ENCODE data around the gene HS3ST5. TPM values are rescaled to one million over a fixed set of nuclear protein-coding genes. Genes with fewer than 3 reads are reported as not detected.

The HS3ST5 gene
- total RNA-seq, 1 donor = not detected

DNA sequence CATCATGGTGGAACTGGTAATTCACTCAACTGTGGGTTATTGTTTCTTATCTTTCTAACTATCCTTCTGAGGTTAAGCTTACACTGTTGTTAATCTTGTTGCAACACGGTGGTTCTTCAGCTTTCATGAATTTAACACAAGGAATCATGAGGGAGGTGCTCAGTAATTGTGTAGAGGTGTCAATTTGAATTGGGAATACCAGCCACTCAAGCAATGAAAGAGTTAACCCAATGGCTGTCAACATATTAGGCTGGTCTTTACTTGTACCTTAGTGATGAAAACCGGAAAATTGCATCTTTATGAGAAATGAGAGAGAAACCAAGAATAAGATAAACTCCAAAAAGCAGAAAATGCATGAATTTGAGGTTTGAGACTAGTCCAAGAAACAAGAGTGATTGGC lies 95.7 kb downstream of the HS3ST5 start:
- TF ChIP-seq CTCF (IDR thresholded peaks at IDR 0.05; ENCODE audit: extremely low read depth, low read depth, low read length) = no peak

GRCh38 chr6:114240796-114241195 lies 102.0 kb downstream of the HS3ST5 start:
- Histone ChIP-seq H3K4me1 (ENCODE audit: insufficient read depth, low read length) (no peaks in the 10 kb centered on the region), H3K79me2 (ENCODE audit: insufficient read depth, low read length) (no peaks in the 10 kb centered on the region), H4K20me1 (ENCODE audit: insufficient read depth, low read length) (no peaks in the 10 kb centered on the region), H2AFZ (ENCODE audit: low read length) (no peak overlapping the region), H3K9me3 (ENCODE audit: low read depth, low read length) (no peaks in the 10 kb centered on the region), H3K4me3 (ENCODE audit: insufficient read depth, low read length) (no peak overlapping the region), H3K4me2 (ENCODE audit: insufficient read depth, low read length) (no peak overlapping the region), H3K27me3 (ENCODE audit: insufficient read depth, low read length) (no peaks in the 10 kb centered on the region), H3K27ac (ENCODE audit: low read depth, low read length) (no peak overlapping the region), H3K36me3 (ENCODE audit: insufficient read depth, low read length) (no peaks in the 10 kb centered on the region)
- DNase-seq (ENCODE audit: insufficient read length, low spot score, missing footprints) = no peak
- no peak for TF ChIP-seq CTCF (IDR thresholded peaks at IDR 0.05; ENCODE audit: extremely low read depth, low read depth, low read length)

More for the DNA sequence above, 95.7 kb downstream of the HS3ST5 start:
- Histone ChIP-seq H3K4me3 (ENCODE audit: insufficient read depth, low read length) (no peak overlapping the region), H3K79me2 (ENCODE audit: insufficient read depth, low read length) (no peaks in the 10 kb centered on the region), H3K27ac (ENCODE audit: low read depth, low read length) (no peak overlapping the region), H4K20me1 (ENCODE audit: insufficient read depth, low read length) (no peaks in the 10 kb centered on the region), H3K9me3 (ENCODE audit: low read depth, low read length) (no peaks in the 10 kb centered on the region), H2AFZ (ENCODE audit: low read length) (no peak overlapping the region), H3K27me3 (ENCODE audit: insufficient read depth, low read length) (no peaks in the 10 kb centered on the region), H3K36me3 (ENCODE audit: insufficient read depth, low read length) (no peaks in the 10 kb centered on the region), H3K4me1 (ENCODE audit: insufficient read depth, low read length) (no peaks in the 10 kb centered on the region), H3K4me2 (ENCODE audit: insufficient read depth, low read length) (no peak overlapping the region)
- no peak for DNase-seq (ENCODE audit: insufficient read length, low spot score, missing footprints)

DNA sequence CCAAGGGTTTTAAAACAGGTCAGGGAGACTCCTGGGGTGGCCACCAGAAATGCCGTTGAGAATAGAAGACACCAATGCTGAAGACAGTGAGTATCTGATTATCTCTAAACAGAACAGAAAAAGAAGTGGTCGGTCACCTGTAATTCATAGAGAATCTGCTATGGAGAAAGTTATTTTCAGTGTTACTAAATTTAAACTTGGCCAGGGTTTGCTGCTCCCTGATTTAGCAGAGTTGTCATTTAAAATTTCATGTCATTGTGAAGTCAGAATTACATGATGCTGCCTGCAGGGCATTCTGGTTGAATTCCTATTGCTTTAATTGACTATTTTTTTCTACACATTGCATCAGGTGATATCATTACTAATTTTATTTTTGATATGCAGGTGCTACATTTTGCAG lies 114.1 kb downstream of the HS3ST5 start:
- TF ChIP-seq CTCF (IDR thresholded peaks at IDR 0.05; ENCODE audit: extremely low read depth, low read depth, low read length) = no peak
- H3K4me2 ChIP-seq (ENCODE audit: insufficient read depth, low read length) = no peak overlapping the region
- no peaks in the 10 kb centered on the region for H3K9me3 ChIP-seq (ENCODE audit: low read depth, low read length)
- no peaks in the 10 kb centered on the region for H3K79me2 ChIP-seq (ENCODE audit: insufficient read depth, low read length)
- no peak overlapping the region for H2AFZ ChIP-seq (ENCODE audit: low read length)
- no peaks in the 10 kb centered on the region for H3K36me3 ChIP-seq (ENCODE audit: insufficient read depth, low read length)
- H4K20me1 ChIP-seq (ENCODE audit: insufficient read depth, low read length) = no peaks in the 10 kb centered on the region
- DNase-seq (ENCODE audit: insufficient read length, low spot score, missing footprints) = no peak
- H3K4me1 ChIP-seq (ENCODE audit: insufficient read depth, low read length) = no peaks in the 10 kb centered on the region
- no peaks in the 10 kb centered on the region for H3K27me3 ChIP-seq (ENCODE audit: insufficient read depth, low read length)
- H3K4me3 ChIP-seq (ENCODE audit: insufficient read depth, low read length) = no peak overlapping the region
- no peak overlapping the region for H3K27ac ChIP-seq (ENCODE audit: low read depth, low read length)

DNA sequence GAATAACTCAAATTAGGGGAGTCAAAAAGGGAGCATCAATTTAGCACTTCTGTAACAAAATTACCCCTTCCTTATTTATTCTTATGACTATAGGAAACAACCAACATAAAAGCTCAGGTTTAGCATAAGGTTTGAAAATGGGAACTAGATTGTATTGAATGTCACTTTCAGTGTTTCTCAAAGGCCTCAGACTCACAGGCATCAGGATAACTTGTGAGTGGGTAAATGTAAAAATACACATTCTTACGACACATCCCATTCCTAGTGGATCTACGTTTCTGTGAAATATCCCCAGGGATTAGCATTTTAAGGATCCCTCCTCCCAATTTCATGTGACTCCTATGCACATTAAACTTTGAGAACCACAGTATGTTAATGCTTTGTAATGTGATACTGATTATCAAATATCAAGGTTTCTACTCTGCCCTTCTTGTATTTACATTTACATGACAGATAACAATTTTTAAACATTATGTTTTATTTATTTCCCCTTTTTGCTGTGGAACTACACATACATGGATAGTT lies 114.8 kb downstream of the HS3ST5 start:
- Histone ChIP-seq H3K27me3 (ENCODE audit: insufficient read depth, low read length) (no peaks in the 10 kb centered on the region), H3K79me2 (ENCODE audit: insufficient read depth, low read length) (no peaks in the 10 kb centered on the region), H3K27ac (ENCODE audit: low read depth, low read length) (no peak overlapping the region), H3K4me1 (ENCODE audit: insufficient read depth, low read length) (no peaks in the 10 kb centered on the region), H4K20me1 (ENCODE audit: insufficient read depth, low read length) (no peaks in the 10 kb centered on the region), H3K9me3 (ENCODE audit: low read depth, low read length) (no peaks in the 10 kb centered on the region), H2AFZ (ENCODE audit: low read length) (no peak overlapping the region), H3K4me2 (ENCODE audit: insufficient read depth, low read length) (no peak overlapping the region), H3K36me3 (ENCODE audit: insufficient read depth, low read length) (no peaks in the 10 kb centered on the region), H3K4me3 (ENCODE audit: insufficient read depth, low read length) (no peak overlapping the region)
- no peak for TF ChIP-seq CTCF (IDR thresholded peaks at IDR 0.05; ENCODE audit: extremely low read depth, low read depth, low read length)
- no peak for DNase-seq (ENCODE audit: insufficient read length, low spot score, missing footprints)
